Activated naive CD8-positive, alpha-beta T cell treated with anti-CD3 and anti-CD28 coated beads, Interleukin-2, amount 10 ng/mL, durations not matched to agents 7 days and 5 days (primary cell): Measurements from ENCODE around the gene IL13RA1. TPM values are rescaled to one million over a fixed set of nuclear protein-coding genes. Genes with fewer than 3 reads are reported as not detected.
"Not testable (repeated sequence)": the region's sequence is repeated elsewhere in the genome, so short reads cannot be mapped to it uniquely, and the experiment has no call there.

ENCODE experiments used
- ATAC-seq: fragments of 150-1000 bp; cut with Tn5 transposase; one replicate; pipeline ENCODE4 v1.10.0; 2021; ENCODE audit warnings: low read depth, moderate library complexity
- POLR2A ChIA-PET: fragments of 350-600 bp; sonication (Branson Sonifier 250); formaldehyde crosslinking; loops from one replicate; lab custom pipeline; 2021; ENCODE audit warnings: antibody characterized with exemption; lab: Charles Lee
- DNase-seq: peaks from one replicate; pipeline ENCODE4 v3.0.0; 2021
- H3K27ac Mint-ChIP-seq: one replicate; pipeline ENCODE4 v1.8.0; 2022; ENCODE audit warnings: mild to moderate bottlenecking, mixed read lengths
- H3K27me3 Mint-ChIP-seq: one replicate; pipeline ENCODE4 v1.8.0; 2022; ENCODE audit warnings: mild to moderate bottlenecking, moderate library complexity, mixed read lengths
- H3K36me3 Mint-ChIP-seq: one replicate; pipeline ENCODE4 v1.8.0; 2021; ENCODE audit warnings: mild to moderate bottlenecking, mixed read lengths
- H3K4me1 Mint-ChIP-seq: one replicate; pipeline ENCODE4 v1.8.0; 2021; ENCODE audit warnings: mixed read lengths
- H3K4me3 Mint-ChIP-seq: one replicate; pipeline ENCODE4 v1.8.0; 2022; ENCODE audit warnings: mild to moderate bottlenecking, moderate library complexity, mixed read lengths
- H3K9me3 Mint-ChIP-seq: one replicate; pipeline ENCODE4 v1.8.0; 2021; ENCODE audit warnings: mixed read lengths
- total RNA-seq, 2 experiments: library from RNA; stranded (reverse); gene quantifications; one replicate each; pipeline ENCODE4 v1.2.3, GENCODE V29; 2021

IL13RA1 gene
- under 1 TPM; 0.62 to 0.69 TPM for total RNA-seq

GRCh38 chrX:118726887-118727685 lies at the start of gene IL13RA1:
IL13RA1 (plus strand) TSS chrX:118727606; CDS start chrX:118727639, 33 bp downstream.
- ATAC-seq (peak; percentile 45), DNase-seq (peak; percentile 34)
- H3K4me1 Mint-ChIP-seq = peaks cover 3% of the 10 kb centered on the region
- POLR2A ChIA-PET = no interaction called here
- H3K4me3 Mint-ChIP-seq = peak within 1 kb of the TSS; percentile 39
- peaks cover 35% of the 10 kb centered on the region for H3K27me3 Mint-ChIP-seq
- no peaks in the 10 kb centered on the region for H3K9me3 Mint-ChIP-seq
- no peak within 1 kb of the TSS for H3K27ac Mint-ChIP-seq
- no peaks in the 10 kb centered on the region for H3K36me3 Mint-ChIP-seq

GRCh38 chrX:118679290-118679689 lies 48.1 kb upstream of the IL13RA1 start:
- H3K27ac Mint-ChIP-seq = no peak overlapping the region
- ATAC-seq (no peak), DNase-seq (no peak)
- POLR2A ChIA-PET = no interaction called here
- no peaks in the 10 kb centered on the region for H3K9me3 Mint-ChIP-seq
- peaks cover 2% of the 10 kb centered on the region for H3K4me1 Mint-ChIP-seq
- no peak overlapping the region for H3K4me3 Mint-ChIP-seq
- H3K27me3 Mint-ChIP-seq = no peaks in the 10 kb centered on the region
- peaks cover 5% of the 10 kb centered on the region for H3K36me3 Mint-ChIP-seq

GRCh38 chrX:118682258-118683014 lies 45.0 kb upstream of the IL13RA1 start:
- Mint-ChIP-seq H3K27me3 (no peaks in the 10 kb centered on the region), H3K4me3 (no peak overlapping the region), H3K4me1 (no peaks in the 10 kb centered on the region), H3K9me3 (no peaks in the 10 kb centered on the region), H3K27ac (no peak overlapping the region), H3K36me3 (peaks cover 13% of the 10 kb centered on the region)
- POLR2A ChIA-PET = no interaction called here
- no peak for DNase-seq
- no peak for ATAC-seq

GRCh38 chrX:118685393-118685792 lies 42.0 kb upstream of the IL13RA1 start:
- Mint-ChIP-seq H3K9me3 (no peaks in the 10 kb centered on the region), H3K4me1 (peaks cover 1% of the 10 kb centered on the region), H3K4me3 (no peak overlapping the region), H3K36me3 (peaks cover 20% of the 10 kb centered on the region), H3K27me3 (no peaks in the 10 kb centered on the region), H3K27ac (no peak overlapping the region)
- POLR2A ChIA-PET = no interaction called here
- DNase-seq (no peak), ATAC-seq (no peak)

- Mint-ChIP-seq H3K27ac (no peak overlapping the region), H3K36me3 (peaks cover 21% of the 10 kb centered on the region), H3K4me3 (no peak overlapping the region), H3K4me1 (peaks cover 2% of the 10 kb centered on the region), H3K9me3 (no peaks in the 10 kb centered on the region), H3K27me3 (no peaks in the 10 kb centered on the region)
- ATAC-seq (no peak), DNase-seq (no peak)
- POLR2A ChIA-PET = no interaction called here
These were observed 38.5 kb upstream of the IL13RA1 start for GRCh38 chrX:118688935-118689334.

- H3K9me3 Mint-ChIP-seq = no peaks in the 10 kb centered on the region
- peaks cover 2% of the 10 kb centered on the region for H3K4me1 Mint-ChIP-seq
- ATAC-seq (no peak), DNase-seq (no peak)
- POLR2A ChIA-PET = no interaction called here
- H3K27me3 Mint-ChIP-seq = no peaks in the 10 kb centered on the region
- H3K4me3 Mint-ChIP-seq = no peak overlapping the region
- no peak overlapping the region for H3K27ac Mint-ChIP-seq
- peaks cover 9% of the 10 kb centered on the region for H3K36me3 Mint-ChIP-seq
These were observed 33.6 kb upstream of the IL13RA1 start for GRCh38 chrX:118693843-118694242.

GRCh38 chrX:118694638-118695037 lies 32.8 kb upstream of the IL13RA1 start:
- Mint-ChIP-seq H3K4me1 (peaks cover 2% of the 10 kb centered on the region), H3K36me3 (peaks cover 7% of the 10 kb centered on the region), H3K9me3 (no peaks in the 10 kb centered on the region), H3K27ac (no peak overlapping the region), H3K4me3 (no peak overlapping the region), H3K27me3 (no peaks in the 10 kb centered on the region)
- ATAC-seq (no peak), DNase-seq (no peak)
- POLR2A ChIA-PET = no interaction called here

GRCh38 chrX:118698516-118699170 lies 28.8 kb upstream of the IL13RA1 start:
- POLR2A ChIA-PET = no interaction called here
- DNase-seq = no peak
- Mint-ChIP-seq H3K36me3 (peaks cover 1% of the 10 kb centered on the region), H3K9me3 (no peaks in the 10 kb centered on the region), H3K27me3 (no peaks in the 10 kb centered on the region), H3K4me3 (no peak overlapping the region), H3K4me1 (no peaks in the 10 kb centered on the region), H3K27ac (no peak overlapping the region)
- ATAC-seq = no peak

- Mint-ChIP-seq H3K9me3 (no peaks in the 10 kb centered on the region), H3K4me3 (no peak overlapping the region), H3K4me1 (no peaks in the 10 kb centered on the region), H3K36me3 (no peaks in the 10 kb centered on the region), H3K27me3 (no peaks in the 10 kb centered on the region), H3K27ac (no peak overlapping the region)
- DNase-seq (no peak), ATAC-seq (no peak)
- POLR2A ChIA-PET = no interaction called here
These were observed 24.7 kb upstream of the IL13RA1 start for GRCh38 chrX:118702741-118703140.

- no peak overlapping the region for H3K27ac Mint-ChIP-seq
- H3K4me3 Mint-ChIP-seq = no peak overlapping the region
- no peaks in the 10 kb centered on the region for H3K4me1 Mint-ChIP-seq
- no peaks in the 10 kb centered on the region for H3K9me3 Mint-ChIP-seq
- peaks cover 4% of the 10 kb centered on the region for H3K27me3 Mint-ChIP-seq
- no peak for DNase-seq
- no peaks in the 10 kb centered on the region for H3K36me3 Mint-ChIP-seq
- POLR2A ChIA-PET = no interaction called here
- ATAC-seq = no peak
These were observed 20.7 kb upstream of the IL13RA1 start for GRCh38 chrX:118706681-118707080.

GRCh38 chrX:118714521-118714920 lies 12.9 kb upstream of the IL13RA1 start:
- H3K4me3 Mint-ChIP-seq = no peak overlapping the region
- DNase-seq = no peak
- peaks cover 3% of the 10 kb centered on the region for H3K4me1 Mint-ChIP-seq
- H3K27ac Mint-ChIP-seq = no peak overlapping the region
- no peaks in the 10 kb centered on the region for H3K9me3 Mint-ChIP-seq
- POLR2A ChIA-PET = no interaction called here
- ATAC-seq = no peak
- H3K36me3 Mint-ChIP-seq = no peaks in the 10 kb centered on the region
- H3K27me3 Mint-ChIP-seq = peaks cover 2% of the 10 kb centered on the region

- DNase-seq, H3K36me3 Mint-ChIP-seq, H3K4me3 Mint-ChIP-seq, H3K27ac Mint-ChIP-seq, POLR2A ChIA-PET, H3K4me1 Mint-ChIP-seq, ATAC-seq, H3K9me3 Mint-ChIP-seq, H3K27me3 Mint-ChIP-seq: not testable (repeated sequence)
These were observed 11.5 kb upstream of the IL13RA1 start for GRCh38 chrX:118715917-118716316.

- ATAC-seq, H3K9me3 Mint-ChIP-seq, H3K4me3 Mint-ChIP-seq, H3K4me1 Mint-ChIP-seq, H3K27ac Mint-ChIP-seq, DNase-seq, H3K36me3 Mint-ChIP-seq, H3K27me3 Mint-ChIP-seq, POLR2A ChIA-PET: not testable (repeated sequence)
These were observed 10.6 kb upstream of the IL13RA1 start for GRCh38 chrX:118716833-118717232.
